Ascending aorta (tissue), 2 donors: ENCODE results near the gene CEP57L1. TPM values are rescaled to one million over a fixed set of nuclear protein-coding genes. Genes with fewer than 3 reads are reported as not detected.

Experiments used
- DNase-seq, 2 donors: peaks; one replicate each; pipeline ENCODE4 v3.0.0-alpha.2; 2019; ENCODE audit warnings: low spot score in 2 of 2
- H3K27ac ChIP-seq, 2 donors: fragments of 200-600 bp; sonication (generic); one replicate each; pipeline ENCODE4 v1.5.1; 2016 to 2017; ENCODE audit warnings: mild to moderate bottlenecking in 1 of 2
- H3K27me3 ChIP-seq: fragments of 200-600 bp; sonication (generic); one replicate; pipeline ENCODE4 v1.5.1; 2017
- H3K36me3 ChIP-seq, 2 donors: fragments of 200-600 bp; sonication (generic); one replicate each; pipeline ENCODE4 v1.5.1; 2016
- H3K4me1 ChIP-seq, 2 donors: fragments of 200-600 bp; sonication (generic); one replicate each; pipeline ENCODE4 v1.5.1; 2016 to 2017; ENCODE audit warnings: mild to moderate bottlenecking in 1 of 2
- H3K4me3 ChIP-seq, 2 donors: fragments of 200-600 bp; sonication (generic); one replicate each; pipeline ENCODE4 v1.5.1; 2016 to 2017; ENCODE audit warnings: mild to moderate bottlenecking in 1 of 2
- H3K9me3 ChIP-seq, 2 donors: fragments of 200-600 bp; sonication (generic); one replicate each; pipeline ENCODE4 v1.5.1; 2016
- CTCF ChIP-seq, 3 experiments: fragments of 200-600 bp in 2 of 3; fragments of 450-650 bp in 1 of 3; sonication (generic) in 2 of 3; IDR thresholded peaks; one replicate each; pipeline ENCODE4 v1.5.1; 2016 to 2019; ENCODE audit warnings: antibody characterized with exemption in 3 of 3, mild to moderate bottlenecking in 1 of 3, moderate library complexity in 1 of 3
- intact Hi-C: fragments of 100-400 bp; cut with DNase I; formaldehyde crosslinking; loops from one replicate; pipeline ENCODE4 v1.15.1; 2023
- total RNA-seq: library from RNA; depleted of rRNA; stranded (reverse); fragments of >200 nt; gene quantifications from one replicate; pipeline ENCODE4 v1.1.0, GENCODE V29; 2016

The CEP57L1 gene
- total RNA-seq, 1 donor from 2014 or later: 1.1 TPM

GRCh38 chr6:109060571-109060970 lies 34.7 kb upstream of the CEP57L1 start:
- Histone ChIP-seq H3K4me3 (no peak overlapping the region), H3K36me3 (no peaks in the 10 kb centered on the region), H3K27me3 (no peaks in the 10 kb centered on the region), H3K9me3 (no peaks in the 10 kb centered on the region), H3K27ac (no peak overlapping the region), H3K4me1 (peaks cover 2 to 26% of the 10 kb centered on the region in 2 donors)
- DNase-seq: no peak
- TF ChIP-seq CTCF (IDR thresholded peaks at IDR 0.05): no peak
- intact Hi-C loops: no loop called here

- H3K4me1 ChIP-seq: peaks cover 0 to 17% of the 10 kb centered on the region in 2 donors
- no peak for DNase-seq
- no peak for TF ChIP-seq CTCF (IDR thresholded peaks at IDR 0.05)
- no peaks in the 10 kb centered on the region for H3K27me3 ChIP-seq
- no peak overlapping the region for H3K4me3 ChIP-seq
- no peak overlapping the region for H3K27ac ChIP-seq
- no peaks in the 10 kb centered on the region for H3K36me3 ChIP-seq
- intact Hi-C loops: no loop called here
- H3K9me3 ChIP-seq: no peaks in the 10 kb centered on the region
These were observed 33.1 kb upstream of the CEP57L1 start for GRCh38 chr6:109062216-109062615.

GRCh38 chr6:109062767-109063352 lies 32.4 kb upstream of the CEP57L1 start:
- Histone ChIP-seq H3K4me3 (no peak overlapping the region), H3K9me3 (no peaks in the 10 kb centered on the region), H3K27me3 (no peaks in the 10 kb centered on the region), H3K36me3 (no peaks in the 10 kb centered on the region), H3K4me1 (peaks cover 0 to 11% of the 10 kb centered on the region in 2 donors), H3K27ac (no peak overlapping the region)
- no peak for DNase-seq
- TF ChIP-seq CTCF (IDR thresholded peaks at IDR 0.05): no peak
- intact Hi-C loops: no loop called here

- H3K4me3 ChIP-seq: no peak overlapping the region
- no peak overlapping the region for H3K27ac ChIP-seq
- TF ChIP-seq CTCF (IDR thresholded peaks at IDR 0.05): no peak
- H3K36me3 ChIP-seq: no peaks in the 10 kb centered on the region
- intact Hi-C loops: loop anchor here (5.0 to 10.0 kb wide), 4 partner anchors 172 to 995 kb away; partner anchors contain the start of gene OSTM1
- H3K4me1 ChIP-seq: peaks cover 0 to 3% of the 10 kb centered on the region in 2 donors
- no peaks in the 10 kb centered on the region for H3K9me3 ChIP-seq
- no peaks in the 10 kb centered on the region for H3K27me3 ChIP-seq
- DNase-seq: no peak
These were observed 25.6 kb upstream of the CEP57L1 start for GRCh38 chr6:109069746-109070145.

- H3K4me1 ChIP-seq: peaks cover 0 to 3% of the 10 kb centered on the region in 2 donors
- H3K27ac ChIP-seq: no peak overlapping the region
- intact Hi-C loops: loop anchor here (5.0 to 10.0 kb wide), 4 partner anchors 174 to 997 kb away; partner anchors contain the start of gene OSTM1
- no peaks in the 10 kb centered on the region for H3K9me3 ChIP-seq
- TF ChIP-seq CTCF (IDR thresholded peaks at IDR 0.05): no peak
- H3K36me3 ChIP-seq: no peaks in the 10 kb centered on the region
- no peak for DNase-seq
- H3K4me3 ChIP-seq: no peak overlapping the region
- H3K27me3 ChIP-seq: no peaks in the 10 kb centered on the region
These were observed 24.0 kb upstream of the CEP57L1 start for GRCh38 chr6:109071125-109071917.
